HEK293 (cell line): ENCODE data around the gene MAPK9.
A peak's percentile ranks its signal among the peaks of the same experiment; 100 is the strongest.

Source experiments
- CTCF ChIA-PET: fragments of 350-600 bp; formaldehyde crosslinking; extraction: SDS; loops from one replicate; lab custom pipeline; 2021; ENCODE audit warnings: antibody characterized with exemption; lab: Yijun Ruan, JAX
- POLR2A ChIA-PET: fragments of 300-600 bp; formaldehyde crosslinking; extraction: SDS; loops from one replicate; lab custom pipeline; 2020; ENCODE audit warnings: antibody characterized with exemption, inconsistent platforms; lab: Yijun Ruan, JAX
- H3K27ac ChIP-seq: fragments of 200-500 bp; sonication (Bioruptor generic); 2 replicates; pipeline ENCODE4 v1.5.1; 2014; ENCODE audit warnings: low read depth, low read length, control low read depth, inconsistent platforms; ENCODE audit errors: extremely low read depth
- H3K36me3 ChIP-seq, 2 experiments: fragments of 200-500 bp in 1 of 2; sonication (Bioruptor generic) in 1 of 2; 1 replicate in 1 of 2; 2 replicates in 1 of 2; pipeline ENCODE4 v1.5.1; 2014 to 2017; ENCODE audit warnings: inconsistent platforms in 2 of 2, low read length in 2 of 2; ENCODE audit not compliant: control insufficient read depth in 2 of 2, insufficient read depth in 1 of 2
- H3K4me1 ChIP-seq: fragments of 200-500 bp; sonication (Bioruptor generic); 2 replicates; pipeline ENCODE4 v1.5.1; 2014; ENCODE audit warnings: mild to moderate bottlenecking, low read length, inconsistent platforms; ENCODE audit not compliant: control insufficient read depth, insufficient read depth
- H3K4me3 ChIP-seq: 2 replicates; pipeline ENCODE4 v1.5.1; 2011; ENCODE audit warnings: low read depth, mild to moderate bottlenecking, control low read depth, low read length, moderate library complexity
- H3K9me3 ChIP-seq: fragments of 200-500 bp; sonication (Bioruptor generic); 2 replicates; pipeline ENCODE4 v1.5.1; 2014; ENCODE audit warnings: low read depth, low read length, inconsistent platforms; ENCODE audit not compliant: control insufficient read depth, insufficient read depth
- GLIS1 ChIP-seq: fragments of 450-650 bp; formaldehyde crosslinking; IDR thresholded peaks from 2 replicates; pipeline ENCODE4 v1.5.1; 2016; ENCODE audit warnings: missing biosample characterization, missing genetic modification characterization
- KLF8 ChIP-seq: fragments of 450-650 bp; formaldehyde crosslinking; IDR thresholded peaks from 2 replicates; pipeline ENCODE4 v1.5.1; 2016; ENCODE audit warnings: missing biosample characterization, missing genetic modification characterization
- REPIN1 ChIP-seq: fragments of 450-650 bp; formaldehyde crosslinking; IDR thresholded peaks from 2 replicates; pipeline ENCODE4 v1.5.1; 2017; ENCODE audit warnings: missing biosample characterization, missing genetic modification characterization, low read depth
- ZBTB20 ChIP-seq: fragments of 450-650 bp; formaldehyde crosslinking; IDR thresholded peaks from 2 replicates; pipeline ENCODE4 v1.5.1; 2016; ENCODE audit warnings: missing biosample characterization, missing genetic modification characterization
- ZFP3 ChIP-seq: fragments of 450-650 bp; formaldehyde crosslinking; IDR thresholded peaks from 2 replicates; pipeline ENCODE4 v1.5.1; 2016; ENCODE audit warnings: low read depth, missing biosample characterization, missing genetic modification characterization
- ZNF133 ChIP-seq: fragments of 450-650 bp; formaldehyde crosslinking; IDR thresholded peaks from 2 replicates; pipeline ENCODE4 v1.5.1; 2016; ENCODE audit warnings: missing biosample characterization, missing genetic modification characterization
- ZNF146 ChIP-seq: fragments of 450-650 bp; formaldehyde crosslinking; IDR thresholded peaks from 2 replicates; pipeline ENCODE4 v1.5.1; 2016; ENCODE audit warnings: missing biosample characterization, missing genetic modification characterization
- ZNF155 ChIP-seq: fragments of 450-650 bp; formaldehyde crosslinking; IDR thresholded peaks from 2 replicates; pipeline ENCODE4 v1.5.1; 2016; ENCODE audit warnings: missing biosample characterization, missing genetic modification characterization
- ZNF202 ChIP-seq: fragments of 450-650 bp; formaldehyde crosslinking; IDR thresholded peaks from 2 replicates; pipeline ENCODE4 v1.5.1; 2016; ENCODE audit warnings: missing biosample characterization, missing genetic modification characterization, borderline replicate concordance
- ZNF211 ChIP-seq: fragments of 450-650 bp; formaldehyde crosslinking; IDR thresholded peaks from 2 replicates; pipeline ENCODE4 v1.5.1; 2016; ENCODE audit warnings: low read depth, missing biosample characterization, missing genetic modification characterization
- ZNF239 ChIP-seq: fragments of 450-650 bp; formaldehyde crosslinking; IDR thresholded peaks from 2 replicates; pipeline ENCODE4 v1.5.1; 2016; ENCODE audit warnings: missing biosample characterization, missing genetic modification characterization
- ZNF266 ChIP-seq: fragments of 450-650 bp; formaldehyde crosslinking; IDR thresholded peaks from 2 replicates; pipeline ENCODE4 v1.5.1; 2016; ENCODE audit warnings: missing biosample characterization, missing genetic modification characterization, low read depth
- ZNF48 ChIP-seq: fragments of 450-650 bp; formaldehyde crosslinking; IDR thresholded peaks from 2 replicates; pipeline ENCODE4 v1.5.1; 2016; ENCODE audit warnings: missing biosample characterization, missing genetic modification characterization
- ZNF585B ChIP-seq: fragments of 450-650 bp; formaldehyde crosslinking; IDR thresholded peaks from 2 replicates; pipeline ENCODE4 v1.5.1; 2016; ENCODE audit warnings: missing biosample characterization, missing genetic modification characterization
- ZNF623 ChIP-seq: fragments of 450-650 bp; formaldehyde crosslinking; IDR thresholded peaks from 2 replicates; pipeline ENCODE4 v1.5.1; 2016; ENCODE audit warnings: missing biosample characterization, missing genetic modification characterization
- ZNF654 ChIP-seq: fragments of 450-650 bp; formaldehyde crosslinking; IDR thresholded peaks from 2 replicates; pipeline ENCODE4 v1.5.1; 2016; ENCODE audit warnings: low read depth, missing biosample characterization, missing genetic modification characterization
- ZNF664 ChIP-seq: fragments of 450-650 bp; formaldehyde crosslinking; IDR thresholded peaks from 2 replicates; pipeline ENCODE4 v1.5.1; 2016; ENCODE audit warnings: missing biosample characterization, missing genetic modification characterization
- TF ChIP-seq, protein P1 (sequence below): fragments of 450-650 bp; formaldehyde crosslinking; IDR thresholded peaks from 2 replicates; pipeline ENCODE4 v1.5.1; 2016; ENCODE audit warnings: missing biosample characterization, missing genetic modification characterization
- TF ChIP-seq, protein P2 (sequence below): fragments of 450-650 bp; formaldehyde crosslinking; IDR thresholded peaks from 2 replicates; pipeline ENCODE4 v1.5.0; 2017; ENCODE audit warnings: missing biosample characterization, missing genetic modification characterization, borderline replicate concordance
- TF ChIP-seq, protein P3 (sequence below): fragments of 450-650 bp; formaldehyde crosslinking; IDR thresholded peaks from 2 replicates; pipeline ENCODE4 v1.5.1; 2016; ENCODE audit warnings: missing biosample characterization, missing genetic modification characterization

MAPK9 gene

DNA sequence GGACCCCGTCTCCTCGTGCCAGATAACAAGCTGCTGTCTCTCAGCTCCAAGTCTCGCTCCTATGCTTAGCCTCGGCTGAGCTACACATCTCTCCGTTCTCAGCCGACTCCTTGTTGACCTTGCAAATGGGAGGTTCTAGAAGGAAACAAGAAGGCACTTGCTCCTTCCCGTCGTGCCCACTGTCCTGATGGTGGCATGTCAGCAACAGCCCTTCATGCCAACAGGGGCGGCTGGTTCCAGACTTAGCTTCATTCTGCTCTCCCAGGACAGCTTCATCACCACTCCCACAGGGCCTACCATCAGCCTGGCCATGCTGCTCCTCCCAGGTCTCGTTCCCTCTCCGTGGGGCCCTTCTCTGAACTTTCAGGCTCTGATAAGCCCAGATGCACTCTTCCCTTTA lies 69.8 kb downstream of the MAPK9 start (continued):
- TF ChIP-seq ZNF211: no peak
- TF ChIP-seq ZNF239 (tag by site-specific recombination): no peak
- TF ChIP-seq REPIN1 (tag by site-specific recombination): no peak

DNA sequence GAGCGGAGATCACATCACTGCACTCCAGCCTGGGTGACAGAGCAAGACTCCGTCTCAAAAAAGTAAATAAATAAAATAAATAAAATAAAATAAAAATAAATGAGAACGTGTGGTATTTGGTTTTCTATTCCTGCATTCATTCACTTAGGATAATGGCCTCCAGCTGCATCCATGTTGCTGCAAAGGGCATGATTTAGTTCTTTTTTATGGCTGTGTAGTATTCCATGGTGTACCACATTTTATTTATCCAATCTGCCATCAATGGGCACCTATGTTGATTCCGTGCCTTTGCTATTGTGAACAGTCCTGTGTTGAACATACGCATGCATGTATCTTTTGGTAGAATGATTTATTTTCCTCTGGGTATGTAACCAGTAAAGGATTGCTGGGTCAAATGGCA lies 74.1 kb downstream of the MAPK9 start:
- no peak overlapping the region for H3K27ac ChIP-seq
- no peaks in the 10 kb centered on the region for H3K36me3 ChIP-seq
- POLR2A ChIA-PET: no interaction called here
- TF ChIP-seq ZNF623 (tag by site-specific recombination) (no peak), ZBTB20 (tag by site-specific recombination) (no peak), ZNF146 (peak; percentile 61)
- no peak overlapping the region for H3K4me3 ChIP-seq
- CTCF ChIA-PET: no interaction called here
- H3K4me1 ChIP-seq: no peaks in the 10 kb centered on the region
- no peaks in the 10 kb centered on the region for H3K9me3 ChIP-seq

DNA sequence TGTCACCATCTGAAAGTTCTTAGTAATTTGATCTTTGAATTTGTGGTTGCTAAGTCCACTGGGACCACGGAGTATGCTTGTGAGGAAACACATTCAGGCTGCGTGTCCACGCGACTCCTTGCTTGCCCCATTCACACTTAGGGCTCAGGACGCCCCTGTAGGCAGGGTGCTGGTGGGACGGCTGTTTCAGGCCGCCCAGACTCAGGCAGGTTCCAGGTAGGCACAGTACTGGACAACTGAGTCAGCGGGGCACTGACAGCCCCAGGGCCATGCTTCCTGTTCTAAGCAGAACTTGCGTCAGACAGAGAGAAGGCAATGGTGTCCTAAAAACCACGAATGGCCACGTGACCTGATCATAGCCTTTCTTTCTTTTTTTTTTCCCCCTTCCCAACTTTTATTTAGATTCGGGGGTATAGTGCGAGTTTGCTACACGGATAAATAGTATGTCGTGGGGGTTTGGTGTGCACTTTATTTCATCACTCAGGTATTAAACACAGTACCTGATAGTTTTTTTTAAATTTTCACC lies 75.2 kb downstream of the MAPK9 start:
- Histone ChIP-seq H3K4me3 (no peak overlapping the region), H3K36me3 (no peaks in the 10 kb centered on the region), H3K27ac (no peak overlapping the region), H3K4me1 (no peaks in the 10 kb centered on the region), H3K9me3 (no peaks in the 10 kb centered on the region)
- POLR2A ChIA-PET: no interaction called here
- CTCF ChIA-PET: interaction anchor here (0.7 kb wide), 1 partner anchor 21 kb away, joined by 4 read pairs; no protein-coding TSS in a partner anchor
- TF ChIP-seq ZNF202 (no peak), ZNF133 (tag by site-specific recombination) (no peak), GLIS1 (tag by site-specific recombination) (no peak), KLF8 (tag by site-specific recombination) (no peak), ZNF664 (tag by site-specific recombination) (no peak), ZNF48 (tag by site-specific recombination) (no peak), ZNF155 (tag by site-specific recombination) (no peak), ZNF266 (tag by site-specific recombination) (no peak), ZNF654 (tag by site-specific recombination) (no peak), ZFP3 (tag by site-specific recombination) (no peak), ZNF585B (no peak)
- TF ChIP-seq, protein P1, sequence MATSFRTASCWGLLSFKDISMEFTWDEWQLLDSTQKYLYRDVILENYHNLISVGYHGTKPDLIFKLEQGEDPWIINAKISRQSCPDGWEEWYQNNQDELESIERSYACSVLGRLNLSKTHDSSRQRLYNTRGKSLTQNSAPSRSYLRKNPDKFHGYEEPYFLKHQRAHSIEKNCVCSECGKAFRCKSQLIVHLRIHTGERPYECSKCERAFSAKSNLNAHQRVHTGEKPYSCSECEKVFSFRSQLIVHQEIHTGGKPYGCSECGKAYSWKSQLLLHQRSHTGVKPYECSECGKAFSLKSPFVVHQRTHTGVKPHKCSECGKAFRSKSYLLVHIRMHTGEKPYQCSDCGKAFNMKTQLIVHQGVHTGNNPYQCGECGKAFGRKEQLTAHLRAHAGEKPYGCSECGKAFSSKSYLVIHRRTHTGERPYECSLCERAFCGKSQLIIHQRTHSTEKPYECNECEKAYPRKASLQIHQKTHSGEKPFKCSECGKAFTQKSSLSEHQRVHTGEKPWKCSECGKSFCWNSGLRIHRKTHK (tag by site-specific recombination): no peak
- TF ChIP-seq, protein P2, sequence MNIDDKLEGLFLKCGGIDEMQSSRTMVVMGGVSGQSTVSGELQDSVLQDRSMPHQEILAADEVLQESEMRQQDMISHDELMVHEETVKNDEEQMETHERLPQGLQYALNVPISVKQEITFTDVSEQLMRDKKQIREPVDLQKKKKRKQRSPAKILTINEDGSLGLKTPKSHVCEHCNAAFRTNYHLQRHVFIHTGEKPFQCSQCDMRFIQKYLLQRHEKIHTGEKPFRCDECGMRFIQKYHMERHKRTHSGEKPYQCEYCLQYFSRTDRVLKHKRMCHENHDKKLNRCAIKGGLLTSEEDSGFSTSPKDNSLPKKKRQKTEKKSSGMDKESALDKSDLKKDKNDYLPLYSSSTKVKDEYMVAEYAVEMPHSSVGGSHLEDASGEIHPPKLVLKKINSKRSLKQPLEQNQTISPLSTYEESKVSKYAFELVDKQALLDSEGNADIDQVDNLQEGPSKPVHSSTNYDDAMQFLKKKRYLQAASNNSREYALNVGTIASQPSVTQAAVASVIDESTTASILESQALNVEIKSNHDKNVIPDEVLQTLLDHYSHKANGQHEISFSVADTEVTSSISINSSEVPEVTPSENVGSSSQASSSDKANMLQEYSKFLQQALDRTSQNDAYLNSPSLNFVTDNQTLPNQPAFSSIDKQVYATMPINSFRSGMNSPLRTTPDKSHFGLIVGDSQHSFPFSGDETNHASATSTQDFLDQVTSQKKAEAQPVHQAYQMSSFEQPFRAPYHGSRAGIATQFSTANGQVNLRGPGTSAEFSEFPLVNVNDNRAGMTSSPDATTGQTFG: no peak
- TF ChIP-seq, protein P3, sequence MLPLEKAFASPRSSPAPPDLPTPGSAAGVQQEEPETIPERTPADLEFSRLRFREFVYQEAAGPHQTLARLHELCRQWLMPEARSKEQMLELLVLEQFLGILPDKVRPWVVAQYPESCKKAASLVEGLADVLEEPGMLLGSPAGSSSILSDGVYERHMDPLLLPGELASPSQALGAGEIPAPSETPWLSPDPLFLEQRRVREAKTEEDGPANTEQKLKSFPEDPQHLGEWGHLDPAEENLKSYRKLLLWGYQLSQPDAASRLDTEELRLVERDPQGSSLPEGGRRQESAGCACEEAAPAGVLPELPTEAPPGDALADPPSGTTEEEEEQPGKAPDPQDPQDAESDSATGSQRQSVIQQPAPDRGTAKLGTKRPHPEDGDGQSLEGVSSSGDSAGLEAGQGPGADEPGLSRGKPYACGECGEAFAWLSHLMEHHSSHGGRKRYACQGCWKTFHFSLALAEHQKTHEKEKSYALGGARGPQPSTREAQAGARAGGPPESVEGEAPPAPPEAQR (tag by site-specific recombination): no peak
